Skin epidermis (tissue), 12 donors: ENCODE data around the gene PTPRN2.
A peak's percentile ranks its signal among the peaks of the same experiment; 100 is the strongest.

ENCODE experiments used
- H3K27ac ChIP-seq, 21 experiments: fragments of 200-600 bp; sonication (generic) in 11 of 21; one replicate each; pipeline ENCODE4 v1.5.0; 2020; ENCODE audit warnings: mild to moderate bottlenecking in 3 of 21, inconsistent platforms in 2 of 21, moderate library complexity in 2 of 21
- H3K4me3 ChIP-seq, 7 experiments: fragments of 200-600 bp; sonication (generic) in 2 of 7; one replicate each; pipeline ENCODE4 v1.5.0; 2020; ENCODE audit warnings: inconsistent platforms in 2 of 7, mild to moderate bottlenecking in 2 of 7, moderate library complexity in 1 of 7

The PTPRN2 gene

GRCh38 chr7:157619753-157620525, 967.7 kb downstream of the PTPRN2 start:
- no peak overlapping the region for H3K4me3 ChIP-seq
- H3K27ac ChIP-seq = no peak overlapping the region

DNA sequence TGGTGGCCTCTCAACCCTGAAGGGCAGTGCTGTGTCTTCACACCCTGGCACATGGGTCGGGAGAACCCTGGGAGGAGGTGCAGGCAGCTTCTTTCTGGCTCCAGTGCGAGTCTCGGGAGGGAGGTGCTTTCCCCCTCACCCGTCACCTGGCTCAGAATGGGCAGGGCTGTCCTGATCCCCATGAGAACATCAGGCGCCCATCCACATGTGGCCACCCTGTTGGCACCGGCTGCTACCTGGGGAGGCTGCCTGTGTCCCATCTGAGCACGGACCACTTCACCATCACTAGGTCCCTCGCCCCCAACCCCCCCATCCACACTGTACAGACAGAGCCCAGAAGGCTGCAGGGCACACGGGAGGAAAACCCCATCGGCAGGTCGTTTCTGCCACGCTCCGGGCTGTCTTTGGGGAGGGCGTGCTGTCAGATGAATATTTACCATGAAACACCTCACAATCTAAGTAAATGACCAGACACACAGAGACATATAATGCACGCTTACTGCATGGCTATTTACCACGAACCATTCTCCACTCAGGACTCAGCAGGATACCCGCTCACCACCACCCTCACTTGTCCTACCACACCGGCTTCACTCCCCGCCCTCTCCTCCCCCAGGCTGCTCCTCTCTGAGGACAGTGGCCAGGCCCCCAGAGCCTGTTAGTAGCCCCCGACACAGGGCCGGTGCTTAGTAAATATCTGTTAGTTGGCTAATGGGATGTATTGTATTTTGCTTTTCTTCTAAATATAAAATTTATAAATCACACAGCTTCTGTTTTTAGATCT, 968.6 kb downstream of the PTPRN2 start:
- no peak overlapping the region for H3K4me3 ChIP-seq
- H3K27ac ChIP-seq = no peak overlapping the region

- no peak overlapping the region for H3K4me3 ChIP-seq
Observed at GRCh38 chr7:157618091-157618726, 969.4 kb downstream of the PTPRN2 start.

DNA sequence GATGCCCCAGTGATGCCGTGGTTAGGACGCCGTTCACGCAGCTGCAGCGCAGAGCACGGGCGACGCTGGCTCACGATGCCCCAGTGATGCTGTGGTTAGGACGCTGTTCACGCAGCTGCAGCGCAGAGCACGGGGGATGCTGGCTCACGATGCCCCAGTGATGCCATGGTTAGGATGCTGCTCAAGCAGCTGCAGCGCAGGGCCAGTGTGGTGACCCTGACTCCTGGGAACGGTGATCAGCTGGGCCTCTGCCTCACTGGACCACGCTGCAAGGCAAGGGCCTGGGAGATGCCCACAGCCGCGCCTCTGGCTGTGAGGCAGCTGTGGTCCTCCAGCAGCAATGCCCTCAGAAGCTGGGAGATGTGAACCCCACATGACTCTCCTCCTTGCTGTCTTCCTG, 970.2 kb downstream of the PTPRN2 start:
- no peak overlapping the region for H3K4me3 ChIP-seq
- H3K27ac ChIP-seq = no peak overlapping the region

More at GRCh38 chr7:157618091-157618726, 969.4 kb downstream of the PTPRN2 start:
- no peak overlapping the region for H3K27ac ChIP-seq

DNA sequence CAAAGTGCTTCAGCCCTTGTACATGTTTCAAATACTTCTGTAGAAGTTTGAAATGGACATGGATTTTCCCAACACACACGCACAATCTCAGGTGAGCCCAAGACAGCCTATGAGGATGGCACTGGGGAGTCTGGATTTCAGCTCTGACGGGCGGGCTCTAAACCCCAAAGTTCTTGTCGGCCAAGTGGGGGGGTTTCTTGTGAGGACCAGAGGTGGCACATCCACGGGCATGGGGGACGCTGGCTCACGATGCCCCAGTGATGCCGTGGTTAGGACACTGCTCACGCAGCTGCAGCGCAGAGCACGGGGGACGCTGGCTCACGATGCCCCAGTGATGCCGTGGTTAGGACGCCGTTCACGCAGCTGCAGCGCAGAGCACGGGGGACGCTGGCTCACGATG, 970.7 kb downstream of the PTPRN2 start:
- Histone ChIP-seq H3K4me3 (no peak overlapping the region), H3K27ac (no peak overlapping the region)

- H3K4me3 ChIP-seq = no peak overlapping the region
- peak overlapping the region in 1 of 21 experiments; percentile 74 for H3K27ac ChIP-seq
Observed at GRCh38 chr7:157616426-157616825, 971.2 kb downstream of the PTPRN2 start.

GRCh38 chr7:157615852-157616251, 971.8 kb downstream of the PTPRN2 start:
- H3K4me3 ChIP-seq = no peak overlapping the region
- peak overlapping the region in 2 of 21 experiments; percentile 37 to 74 for H3K27ac ChIP-seq

DNA sequence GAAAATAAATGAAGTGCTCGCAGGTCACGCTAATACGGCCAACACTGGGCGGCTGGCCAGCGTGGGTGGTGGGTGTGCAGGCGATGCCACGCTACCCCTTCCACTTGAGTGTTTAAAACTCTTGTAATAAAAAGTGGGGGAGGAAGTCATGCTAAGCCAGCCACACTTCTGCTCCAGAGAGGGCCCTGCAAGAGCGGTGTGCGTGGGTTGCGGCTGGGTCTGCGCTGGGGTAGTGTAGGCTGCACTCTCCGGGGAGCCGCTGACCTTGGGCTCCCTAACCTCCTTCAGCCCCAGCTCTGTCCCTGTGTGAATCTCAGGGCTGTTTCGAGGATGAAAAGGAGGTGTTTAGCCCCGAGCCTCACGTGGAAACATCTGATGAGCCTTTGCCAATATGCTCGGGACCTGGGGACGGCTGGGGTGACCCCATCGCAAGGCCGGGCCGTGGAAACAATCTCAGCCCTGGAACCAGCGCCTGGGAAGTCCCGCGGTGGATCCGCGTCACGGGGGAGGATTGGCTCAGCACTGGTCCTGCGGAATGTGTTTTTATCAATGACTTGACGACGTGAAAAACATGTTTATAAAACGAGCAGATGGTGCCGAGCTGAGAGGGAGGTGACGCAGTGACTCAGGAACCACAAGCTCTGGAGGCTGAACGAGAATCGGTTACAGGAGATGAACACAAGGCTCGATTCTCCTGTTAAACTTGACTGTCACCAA, 972.4 kb downstream of the PTPRN2 start:
- peak overlapping the region in 2 of 21 experiments; percentile 37 to 74 for H3K27ac ChIP-seq

GRCh38 chr7:157614457-157615020, 973.1 kb downstream of the PTPRN2 start:
- Histone ChIP-seq H3K27ac (no peak overlapping the region), H3K4me3 (no peak overlapping the region)

More for the DNA sequence above, 972.4 kb downstream of the PTPRN2 start:
- no peak overlapping the region for H3K4me3 ChIP-seq

GRCh38 chr7:157613575-157614322, 973.9 kb downstream of the PTPRN2 start:
- Histone ChIP-seq H3K4me3 (peak overlapping the region; percentile 16 to 37 (median 34)), H3K27ac (peak overlapping the region in 10 of 21 experiments; percentile 4 to 67 (median 47))

DNA sequence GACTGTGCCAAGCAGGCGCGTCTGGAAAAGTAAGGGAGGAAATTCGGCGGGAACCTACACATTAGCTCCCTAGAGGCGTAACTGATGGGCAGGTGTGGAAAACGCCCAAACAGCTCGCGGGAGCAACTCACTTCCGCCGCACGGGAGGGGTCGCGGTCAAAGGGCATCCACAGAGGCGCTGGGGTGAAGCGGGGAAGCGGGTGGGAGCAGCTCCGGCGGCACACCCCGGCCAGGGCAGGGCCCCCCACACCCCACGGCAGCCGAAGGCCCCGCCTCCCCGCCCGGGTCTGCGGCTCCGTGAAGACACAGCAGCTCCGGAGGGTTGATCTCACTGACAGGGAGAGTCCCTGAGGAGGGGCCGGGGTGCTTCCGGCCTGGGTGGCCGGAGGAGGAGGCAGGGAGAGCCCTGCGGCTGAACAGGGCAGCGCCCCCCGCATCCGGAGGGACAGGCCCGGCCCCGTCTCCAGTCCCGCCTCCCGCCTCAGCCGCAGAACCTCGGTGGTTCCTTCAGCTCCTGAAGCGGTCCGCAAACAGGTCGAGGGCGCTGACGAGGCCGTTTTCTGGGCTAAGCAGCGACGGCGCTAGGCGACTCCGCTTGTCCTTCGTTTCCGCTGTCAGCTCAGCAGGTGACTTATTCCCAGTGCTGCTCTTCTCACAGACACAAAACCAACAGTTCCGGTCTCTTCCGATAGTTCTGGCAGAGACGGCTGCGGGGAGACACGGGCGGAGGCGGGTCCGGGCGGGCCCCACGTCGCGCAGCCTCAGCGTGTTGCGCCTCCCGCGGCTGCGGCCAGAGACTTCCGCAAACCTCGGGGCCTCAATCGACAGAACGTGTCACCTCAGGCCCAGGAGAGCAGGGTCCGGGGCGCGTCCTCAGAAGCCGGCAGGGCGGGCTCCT, 974.7 kb downstream of the PTPRN2 start:
- Histone ChIP-seq H3K4me3 (peak overlapping the region; percentile 16 to 37 (median 34)), H3K27ac (peak overlapping the region in 13 of 21 experiments; percentile 4 to 67 (median 46))

GRCh38 chr7:157612009-157612663, 975.5 kb downstream of the PTPRN2 start:
- Histone ChIP-seq H3K27ac (peak overlapping the region in 4 of 21 experiments; percentile 30 to 61 (median 50)), H3K4me3 (peak overlapping the region; percentile 16 to 37 (median 34))

DNA sequence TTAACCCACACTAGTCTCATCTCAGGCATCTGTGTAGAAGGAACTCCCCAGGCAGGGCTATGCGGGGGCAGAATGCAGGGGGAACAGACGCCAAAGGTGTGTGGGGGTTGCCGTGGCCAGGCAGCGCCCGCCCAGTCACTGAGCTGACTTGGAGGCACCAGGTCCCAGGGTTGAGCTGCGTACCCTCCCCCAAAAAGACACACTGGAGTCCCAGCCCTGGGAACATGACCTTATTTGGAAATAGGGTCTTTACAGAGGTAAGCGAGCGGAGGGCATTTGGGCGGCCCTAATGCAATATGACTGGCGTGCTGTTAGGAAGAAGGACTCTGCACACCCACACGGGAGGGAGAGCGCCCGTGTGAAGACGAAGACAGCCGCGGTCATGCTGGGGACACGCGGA, 976.3 kb downstream of the PTPRN2 start:
- H3K27ac ChIP-seq = no peak overlapping the region
- no peak overlapping the region for H3K4me3 ChIP-seq

DNA sequence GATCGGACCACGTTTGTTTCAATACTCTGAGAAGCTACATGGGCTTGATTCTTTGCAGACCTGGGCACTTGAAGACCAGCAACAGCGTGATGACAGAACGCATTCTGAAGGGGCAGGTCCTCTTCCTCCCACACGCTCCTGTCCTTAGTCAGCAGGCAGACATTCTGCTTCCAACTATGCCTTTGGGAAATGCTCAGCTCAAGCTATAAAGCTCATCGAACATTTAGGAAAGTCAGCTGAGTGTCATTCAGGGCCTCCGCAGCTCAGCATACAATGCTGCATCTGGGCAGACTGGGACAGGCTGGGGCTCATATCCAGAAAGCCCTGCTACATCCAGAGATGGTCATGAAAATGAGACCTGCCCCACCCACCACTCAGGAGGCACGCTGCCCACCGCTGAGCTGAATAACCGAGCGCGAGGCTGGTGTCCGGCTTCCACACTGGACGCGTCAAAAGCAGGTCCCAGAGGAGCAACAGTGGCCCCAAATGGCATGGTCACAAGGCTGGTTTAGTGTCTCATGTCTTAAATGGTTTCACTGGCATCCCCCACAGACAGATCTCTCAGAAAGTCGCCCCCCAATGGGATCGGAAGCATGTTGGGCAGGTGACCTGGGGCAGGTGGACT, 976.8 kb downstream of the PTPRN2 start:
- H3K4me3 ChIP-seq = no peak overlapping the region
- H3K27ac ChIP-seq = no peak overlapping the region

DNA sequence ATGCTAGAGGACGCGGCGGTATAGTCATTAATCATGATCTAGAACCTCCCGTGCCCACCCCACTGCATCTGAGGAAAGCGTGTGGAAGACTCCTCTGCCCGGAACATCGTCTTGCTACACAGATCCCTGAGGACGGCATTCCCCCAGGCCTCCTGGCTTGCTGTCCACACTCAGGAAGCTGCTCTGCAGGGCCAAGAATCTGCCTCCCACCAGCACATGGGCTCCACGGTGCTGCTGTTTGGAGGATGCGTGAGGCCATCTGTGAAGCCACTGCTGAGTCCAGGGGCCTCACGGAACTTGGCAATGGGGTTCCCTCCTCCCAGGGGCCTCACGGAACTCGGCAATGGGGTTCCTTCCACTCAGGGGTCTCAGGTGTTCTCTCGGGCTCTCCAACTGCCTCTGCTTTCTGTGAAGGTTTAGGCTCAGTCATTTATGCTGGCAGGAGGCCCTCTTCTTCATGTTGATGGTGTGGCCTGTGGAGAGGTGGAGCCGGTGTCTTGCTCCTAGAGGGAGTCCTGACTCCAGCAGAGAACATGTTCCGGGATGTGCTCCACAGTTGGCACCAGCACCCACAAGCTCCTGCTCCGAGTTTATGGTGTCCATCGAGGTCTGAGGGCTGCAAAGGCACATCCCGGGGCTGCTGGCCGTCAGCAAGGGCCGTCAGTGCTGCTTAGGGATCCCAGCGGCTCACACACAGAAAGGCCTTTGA, 977.5 kb downstream of the PTPRN2 start:
- H3K4me3 ChIP-seq = no peak overlapping the region
- H3K27ac ChIP-seq = no peak overlapping the region

GRCh38 chr7:157609516-157609915, 978.1 kb downstream of the PTPRN2 start:
- Histone ChIP-seq H3K27ac (no peak overlapping the region), H3K4me3 (no peak overlapping the region)
